ENCODE data around the gene PPM1H. TPM values are rescaled to one million over a fixed set of nuclear protein-coding genes. Genes with fewer than 3 reads are reported as not detected.
"Not testable (repeated sequence)": the region's sequence is repeated elsewhere in the genome, so short reads cannot be mapped to it uniquely, and the experiment has no call there.

The PPM1H gene
- total RNA-seq, 2 experiments from 2014 or later = not detected

- Mint-ChIP-seq H3K27me3 (peaks cover 4% of the 10 kb centered on the region), H3K27ac (no peak overlapping the region), H3K4me1 (no peaks in the 10 kb centered on the region), H3K9me3 (peaks cover 15% of the 10 kb centered on the region), H3K36me3 (ENCODE audit: low read depth) (no peaks in the 10 kb centered on the region), H3K4me3 (no peak overlapping the region)
- ChIA-PET POLR2A (no interaction called here), CTCF (no interaction called here)
- DNase-seq = no peak
Observed at GRCh38 chr12:62679608-62680007, 255.3 kb downstream of the PPM1H start.

- Mint-ChIP-seq H3K4me1 (no peaks in the 10 kb centered on the region), H3K27me3 (peaks cover 4% of the 10 kb centered on the region), H3K4me3 (no peak overlapping the region), H3K36me3 (ENCODE audit: low read depth) (no peaks in the 10 kb centered on the region), H3K27ac (no peak overlapping the region), H3K9me3 (peaks cover 15% of the 10 kb centered on the region)
- ChIA-PET POLR2A (no interaction called here), CTCF (no interaction called here)
- no peak for DNase-seq
Observed at GRCh38 chr12:62677355-62677754, 257.6 kb downstream of the PPM1H start.

- no peak overlapping the region for H3K27ac Mint-ChIP-seq
- ChIA-PET POLR2A (no interaction called here), CTCF (no interaction called here)
- DNase-seq = no peak
- H3K4me1 Mint-ChIP-seq = no peaks in the 10 kb centered on the region
- no peak overlapping the region for H3K4me3 Mint-ChIP-seq
- peaks cover 4% of the 10 kb centered on the region for H3K27me3 Mint-ChIP-seq
- H3K9me3 Mint-ChIP-seq = peaks cover 15% of the 10 kb centered on the region
- no peaks in the 10 kb centered on the region for H3K36me3 Mint-ChIP-seq (ENCODE audit: low read depth)
Observed at GRCh38 chr12:62676521-62677307, 258.2 kb downstream of the PPM1H start.

- Mint-ChIP-seq H3K9me3 (peaks cover 15% of the 10 kb centered on the region), H3K4me1 (no peaks in the 10 kb centered on the region), H3K27me3 (no peaks in the 10 kb centered on the region), H3K4me3 (no peak overlapping the region), H3K36me3 (ENCODE audit: low read depth) (no peaks in the 10 kb centered on the region), H3K27ac (no peak overlapping the region)
- CTCF ChIA-PET = interaction anchor here (0.8 kb wide), 1 partner anchor 11 kb away, joined by 3 read pairs; no protein-coding TSS in a partner anchor
- DNase-seq = no peak
- POLR2A ChIA-PET = no interaction called here
Observed at GRCh38 chr12:62673028-62673815, 261.7 kb downstream of the PPM1H start.

- H3K27ac Mint-ChIP-seq = no peak overlapping the region
- CTCF ChIA-PET = no interaction called here
- no peaks in the 10 kb centered on the region for H3K4me1 Mint-ChIP-seq
- H3K36me3 Mint-ChIP-seq (ENCODE audit: low read depth) = no peaks in the 10 kb centered on the region
- peaks cover 5% of the 10 kb centered on the region for H3K9me3 Mint-ChIP-seq
- no peak overlapping the region for H3K4me3 Mint-ChIP-seq
- DNase-seq = no peak
- H3K27me3 Mint-ChIP-seq = no peaks in the 10 kb centered on the region
- POLR2A ChIA-PET = no interaction called here
Observed at GRCh38 chr12:62670986-62671720, 263.8 kb downstream of the PPM1H start.

GRCh38 chr12:62668782-62669181 lies 266.2 kb downstream of the PPM1H start:
- CTCF ChIA-PET = interaction anchor here (0.6 to 1.5 kb wide), 2 partner anchors 21 to 95 kb away, joined by 3 read pairs; no protein-coding TSS in a partner anchor
- no peaks in the 10 kb centered on the region for H3K36me3 Mint-ChIP-seq (ENCODE audit: low read depth)
- DNase-seq = no peak
- peaks cover 4% of the 10 kb centered on the region for H3K27me3 Mint-ChIP-seq
- POLR2A ChIA-PET = no interaction called here
- H3K27ac Mint-ChIP-seq = no peak overlapping the region
- no peaks in the 10 kb centered on the region for H3K4me1 Mint-ChIP-seq
- no peaks in the 10 kb centered on the region for H3K9me3 Mint-ChIP-seq
- no peak overlapping the region for H3K4me3 Mint-ChIP-seq

- CTCF ChIA-PET = interaction anchor here (1.2 to 1.3 kb wide), 2 partner anchors 32 to 48 kb away, joined by 3 read pairs; no protein-coding TSS in a partner anchor
- peaks cover 10% of the 10 kb centered on the region for H3K27me3 Mint-ChIP-seq
- POLR2A ChIA-PET; H3K36me3 Mint-ChIP-seq (ENCODE audit: low read depth); H3K4me1 Mint-ChIP-seq; DNase-seq; H3K9me3 Mint-ChIP-seq; H3K27ac Mint-ChIP-seq; H3K4me3 Mint-ChIP-seq: not testable (repeated sequence)
Observed at GRCh38 chr12:62664951-62665350, 270.0 kb downstream of the PPM1H start.

GRCh38 chr12:62660756-62661155 lies 274.2 kb downstream of the PPM1H start:
- Mint-ChIP-seq H3K9me3 (no peaks in the 10 kb centered on the region), H3K36me3 (ENCODE audit: low read depth) (no peaks in the 10 kb centered on the region), H3K4me3 (no peak overlapping the region), H3K27ac (no peak overlapping the region), H3K4me1 (peaks cover 3% of the 10 kb centered on the region), H3K27me3 (peaks cover 37% of the 10 kb centered on the region)
- CTCF ChIA-PET = no interaction called here
- POLR2A ChIA-PET = no interaction called here
- DNase-seq = no peak

GRCh38 chr12:62659453-62660295 lies 275.3 kb downstream of the PPM1H start:
- DNase-seq = no peak
- H3K27me3 Mint-ChIP-seq = peaks cover 39% of the 10 kb centered on the region
- CTCF ChIA-PET = no interaction called here
- POLR2A ChIA-PET = no interaction called here
- no peak overlapping the region for H3K4me3 Mint-ChIP-seq
- no peak overlapping the region for H3K27ac Mint-ChIP-seq
- peaks cover 7% of the 10 kb centered on the region for H3K4me1 Mint-ChIP-seq
- H3K36me3 Mint-ChIP-seq (ENCODE audit: low read depth) = no peaks in the 10 kb centered on the region
- no peaks in the 10 kb centered on the region for H3K9me3 Mint-ChIP-seq

GRCh38 chr12:62658910-62659309 lies 276.0 kb downstream of the PPM1H start:
- Mint-ChIP-seq H3K36me3 (ENCODE audit: low read depth) (no peaks in the 10 kb centered on the region), H3K27ac (no peak overlapping the region), H3K27me3 (peaks cover 40% of the 10 kb centered on the region), H3K9me3 (no peaks in the 10 kb centered on the region), H3K4me1 (peaks cover 13% of the 10 kb centered on the region), H3K4me3 (no peak overlapping the region)
- ChIA-PET CTCF (no interaction called here), POLR2A (no interaction called here)
- DNase-seq = no peak

GRCh38 chr12:62657363-62657632 lies 277.7 kb downstream of the PPM1H start:
- CTCF ChIA-PET = no interaction called here
- DNase-seq = no peak
- Mint-ChIP-seq H3K9me3 (no peaks in the 10 kb centered on the region), H3K36me3 (ENCODE audit: low read depth) (no peaks in the 10 kb centered on the region), H3K4me3 (no peak overlapping the region), H3K27ac (no peak overlapping the region), H3K27me3 (peaks cover 47% of the 10 kb centered on the region), H3K4me1 (peaks cover 14% of the 10 kb centered on the region)
- POLR2A ChIA-PET = no interaction called here

GRCh38 chr12:62656591-62657362 lies 278.2 kb downstream of the PPM1H start:
- no peaks in the 10 kb centered on the region for H3K36me3 Mint-ChIP-seq (ENCODE audit: low read depth)
- no peaks in the 10 kb centered on the region for H3K9me3 Mint-ChIP-seq
- H3K4me1 Mint-ChIP-seq = peaks cover 14% of the 10 kb centered on the region
- POLR2A ChIA-PET = no interaction called here
- CTCF ChIA-PET = no interaction called here
- no peak for DNase-seq
- H3K27me3 Mint-ChIP-seq = peaks cover 49% of the 10 kb centered on the region
- no peak overlapping the region for H3K4me3 Mint-ChIP-seq
- no peak overlapping the region for H3K27ac Mint-ChIP-seq

Data from activated CD4-positive, alpha-beta T cell treated with anti-CD3 and anti-CD28 coated beads, Interleukin-2, amount 10 ng/mL, durations not matched to agents 7 days and 5 days (primary cell).